Right lobe of liver (tissue), 4 donors: ENCODE results near the gene MOB2.

Experiments
- CTCF ChIP-seq, 4 donors: fragments of 200-600 bp in 3 of 4; fragments of 450-650 bp in 1 of 4; IDR thresholded peaks; one replicate each; pipeline versions ENCODE4 v1.5.1 to v1.8.0; 2016 to 2022; ENCODE audit warnings: antibody characterized with exemption in 4 of 4, mild to moderate bottlenecking in 2 of 4
- POLR2A ChIP-seq: fragments of 450-650 bp; IDR thresholded peaks from one replicate; pipeline ENCODE4 v1.6.1; 2017; ENCODE audit warnings: antibody characterized with exemption, mild to moderate bottlenecking
- donor health status: DM: no; HTN: no; CAD: no.
- donor health status: DM: no; HTN: no; CAD: no.
- donor health status: DM: no; HTN: yes; CAD: no.

GRCh38 chr11:1466784-1467183 is 19.8 kb downstream of the MOB2 start:
- TF ChIP-seq CTCF (IDR thresholded peaks at IDR 0.05), result no peak
- TF ChIP-seq POLR2A, result no peak
